Measurements from ENCODE around the gene PDYN.

The PDYN gene

GRCh38 chr20:1971893-1972586 is 21.8 kb downstream of the PDYN start:
- ChIA-PET CTCF (interaction anchor here (1.0 to 1.8 kb wide), 4 partner anchors 8 to 550 kb away, joined by 3 to 4 read pairs (median 3); no protein-coding TSS in a partner anchor), POLR2A (no interaction called here)

GRCh38 chr20:1968964-1969363 is 24.9 kb downstream of the PDYN start:
- DNase-seq (ENCODE audit: extremely low spot score): no peak
- ChIA-PET CTCF (interaction anchor here (1.4 to 2.1 kb wide), 2 partner anchors 203 to 204 kb away, joined by 5 to 10 read pairs; no protein-coding TSS in a partner anchor), POLR2A (no interaction called here)
- TF ChIP-seq CTCF (IDR thresholded peaks at IDR 0.05; ENCODE audit: control extremely low read depth, extremely low read depth, low read depth, missing control alignments): no peak

More at GRCh38 chr20:1971893-1972586, 21.8 kb downstream of the PDYN start:
- no peak for DNase-seq (ENCODE audit: extremely low spot score)
- no peak for TF ChIP-seq CTCF (IDR thresholded peaks at IDR 0.05; ENCODE audit: control extremely low read depth, extremely low read depth, low read depth, missing control alignments)

- ChIA-PET CTCF (interaction anchor here (0.7 to 3.7 kb wide), 43 partner anchors 8 to 491 kb away, joined by 3 to 35 read pairs (median 3); partner anchors contain the start of gene PDYN), POLR2A (no interaction called here)
- TF ChIP-seq CTCF (IDR thresholded peaks at IDR 0.05; ENCODE audit: control extremely low read depth, extremely low read depth, low read depth, missing control alignments): peak; percentile 91
- peak; percentile 84 for DNase-seq (ENCODE audit: extremely low spot score)
Measured at GRCh38 chr20:1965520-1966351, 28.1 kb downstream of the PDYN start.

DNA sequence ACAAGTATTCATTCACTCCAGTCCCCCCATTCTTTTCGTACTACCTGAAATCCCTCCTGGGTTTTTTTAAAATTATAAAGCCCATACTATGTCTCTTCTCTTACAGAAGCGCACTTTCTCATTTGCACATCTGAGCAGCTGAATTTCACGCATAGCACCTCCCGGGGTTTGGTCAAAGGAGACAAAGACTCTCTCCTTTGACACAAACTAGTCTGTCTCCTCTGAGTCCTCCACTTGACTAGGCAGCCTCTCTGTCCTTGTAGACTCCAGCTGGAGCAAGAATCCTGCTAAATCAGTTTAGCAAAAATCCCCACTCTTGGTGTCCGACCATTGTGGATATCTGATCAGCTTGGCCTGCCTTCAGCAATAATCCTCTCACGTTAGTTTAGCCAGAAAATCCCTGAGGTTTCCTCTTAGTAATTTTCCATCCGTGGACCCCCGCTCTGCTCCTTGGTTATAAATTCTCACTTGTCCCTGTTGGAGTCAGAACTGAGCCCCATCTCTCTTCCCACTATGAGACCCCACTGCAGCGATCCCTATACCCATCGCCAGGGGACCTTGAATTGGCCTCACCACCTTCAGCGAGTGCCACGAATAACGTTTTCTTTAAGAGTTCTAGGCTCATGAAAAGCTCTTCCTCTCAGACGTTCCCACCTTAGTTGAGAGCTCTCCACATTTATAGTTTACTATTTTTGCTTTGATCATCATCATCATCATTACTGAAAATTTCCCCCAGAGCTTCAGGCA is 29.0 kb downstream of the PDYN start:
- CTCF ChIA-PET: interaction anchor here (0.7 to 3.7 kb wide), 30 partner anchors 9 to 492 kb away, joined by 3 to 35 read pairs (median 3); partner anchors contain the start of gene PDYN
- POLR2A ChIA-PET: no interaction called here
- DNase-seq (ENCODE audit: extremely low spot score): no peak
- TF ChIP-seq CTCF (IDR thresholded peaks at IDR 0.05; ENCODE audit: control extremely low read depth, extremely low read depth, low read depth, missing control alignments): no peak

DNA sequence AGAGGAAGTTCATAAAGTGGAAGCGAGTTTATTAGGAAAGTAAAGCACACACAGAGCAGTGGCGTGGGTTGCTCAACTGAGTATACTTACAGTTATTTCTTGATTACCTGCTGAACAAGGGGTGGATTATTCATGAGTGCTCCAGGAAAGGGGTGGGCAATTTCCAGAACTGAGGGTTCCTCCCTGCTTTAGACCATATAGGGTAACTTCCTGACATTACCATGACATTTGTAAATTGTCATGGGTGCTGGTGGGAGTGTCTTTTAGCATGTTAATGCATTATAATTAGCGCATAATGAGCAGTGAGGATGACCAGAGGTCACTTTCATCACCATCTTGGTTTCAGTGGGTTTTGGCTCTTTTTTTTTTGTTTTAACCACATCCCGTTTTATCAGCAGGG is 29.8 kb downstream of the PDYN start:
- DNase-seq (ENCODE audit: extremely low spot score): no peak
- TF ChIP-seq CTCF (IDR thresholded peaks at IDR 0.05; ENCODE audit: control extremely low read depth, extremely low read depth, low read depth, missing control alignments): no peak
- ChIA-PET CTCF (interaction anchor here (1.2 to 3.7 kb wide), 7 partner anchors 8 to 488 kb away, joined by 3 to 35 read pairs (median 5); partner anchors contain the start of gene PDYN), POLR2A (no interaction called here)

GRCh38 chr20:1961374-1961773 is 32.5 kb downstream of the PDYN start:
- DNase-seq (ENCODE audit: extremely low spot score): no peak
- POLR2A ChIA-PET: no interaction called here
- TF ChIP-seq CTCF (IDR thresholded peaks at IDR 0.05; ENCODE audit: control extremely low read depth, extremely low read depth, low read depth, missing control alignments): no peak
- CTCF ChIA-PET: no interaction called here
